Peyer's patch (tissue), 4 donors: Measurements from ENCODE around the gene KLKB1.

ENCODE experiments used
- CTCF ChIP-seq, 6 experiments: fragments of 450-650 bp in 4 of 6; fragments of 200-600 bp in 2 of 6; sonication (generic) in 1 of 6; IDR thresholded peaks; one replicate each; pipeline ENCODE4 v1.5.1; 2017 to 2019; ENCODE audit warnings: antibody characterized with exemption in 6 of 6, mild to moderate bottlenecking in 3 of 6, moderate library complexity in 1 of 6
- POLR2A ChIP-seq, 2 donors: fragments of 450-650 bp; IDR thresholded peaks; one replicate each; pipeline ENCODE4 v1.5.1; 2017; ENCODE audit warnings: antibody characterized with exemption in 2 of 2, mild to moderate bottlenecking in 2 of 2, moderate library complexity in 2 of 2

- TF ChIP-seq CTCF (IDR thresholded peaks at IDR 0.05) (no peak), POLR2A (IDR thresholded peaks at IDR 0.05) (no peak)
Observed at GRCh38 chr4:186260117-186260503, 32.8 kb downstream of the KLKB1 start.
